ENCODE results near the gene SUN1. TPM values are rescaled to one million over a fixed set of nuclear protein-coding genes. Genes with fewer than 3 reads are reported as not detected.

SUN1 gene
- total RNA-seq, 1 donor from 2014 or later = 150 TPM

- H3K4me1 Mint-ChIP-seq (ENCODE audit: unreplicated experiment) = peaks cover 21% of the 10 kb centered on the region
- no peaks in the 10 kb centered on the region for H3K9me3 Mint-ChIP-seq (ENCODE audit: unreplicated experiment)
- no peak for TF ChIP-seq CTCF (IDR thresholded peaks at IDR 0.05; ENCODE audit: unreplicated experiment)
- peak overlapping the region; percentile 61 for H3K27ac Mint-ChIP-seq (ENCODE audit: unreplicated experiment)
- peak overlapping the region; percentile 94 for H3K4me3 Mint-ChIP-seq (ENCODE audit: unreplicated experiment)
- peaks cover 20% of the 10 kb centered on the region for H3K36me3 Mint-ChIP-seq (ENCODE audit: low read depth, unreplicated experiment)
- peaks cover 1% of the 10 kb centered on the region for H3K27me3 Mint-ChIP-seq (ENCODE audit: unreplicated experiment)
- DNase-seq (ENCODE audit: low spot score) = peak; percentile 33
These were observed 45.3 kb downstream of the SUN1 start for GRCh38 chr7:877312-878232.

- no peak for DNase-seq (ENCODE audit: low spot score)
- H3K4me1 Mint-ChIP-seq (ENCODE audit: unreplicated experiment) = peaks cover 13% of the 10 kb centered on the region
- H3K36me3 Mint-ChIP-seq (ENCODE audit: low read depth, unreplicated experiment) = peaks cover 7% of the 10 kb centered on the region
- no peaks in the 10 kb centered on the region for H3K9me3 Mint-ChIP-seq (ENCODE audit: unreplicated experiment)
- no peak for TF ChIP-seq CTCF (IDR thresholded peaks at IDR 0.05; ENCODE audit: unreplicated experiment)
- no peak overlapping the region for H3K27ac Mint-ChIP-seq (ENCODE audit: unreplicated experiment)
- peaks cover 1% of the 10 kb centered on the region for H3K27me3 Mint-ChIP-seq (ENCODE audit: unreplicated experiment)
- H3K4me3 Mint-ChIP-seq (ENCODE audit: unreplicated experiment) = peak overlapping the region; percentile 42
These were observed 46.8 kb downstream of the SUN1 start for GRCh38 chr7:879093-879492.

GRCh38 chr7:879706-880105 lies 47.4 kb downstream of the SUN1 start:
- Mint-ChIP-seq H3K36me3 (ENCODE audit: low read depth, unreplicated experiment) (peaks cover 7% of the 10 kb centered on the region), H3K4me3 (ENCODE audit: unreplicated experiment) (no peak overlapping the region), H3K9me3 (ENCODE audit: unreplicated experiment) (no peaks in the 10 kb centered on the region), H3K27ac (ENCODE audit: unreplicated experiment) (no peak overlapping the region), H3K27me3 (ENCODE audit: unreplicated experiment) (peaks cover 1% of the 10 kb centered on the region), H3K4me1 (ENCODE audit: unreplicated experiment) (peaks cover 13% of the 10 kb centered on the region)
- DNase-seq (ENCODE audit: low spot score) = no peak
- TF ChIP-seq CTCF (IDR thresholded peaks at IDR 0.05; ENCODE audit: unreplicated experiment) = no peak

- TF ChIP-seq CTCF (IDR thresholded peaks at IDR 0.05; ENCODE audit: unreplicated experiment) = no peak
- peaks cover 7% of the 10 kb centered on the region for H3K36me3 Mint-ChIP-seq (ENCODE audit: low read depth, unreplicated experiment)
- H3K9me3 Mint-ChIP-seq (ENCODE audit: unreplicated experiment) = no peaks in the 10 kb centered on the region
- H3K4me1 Mint-ChIP-seq (ENCODE audit: unreplicated experiment) = peaks cover 10% of the 10 kb centered on the region
- no peak overlapping the region for H3K4me3 Mint-ChIP-seq (ENCODE audit: unreplicated experiment)
- no peak overlapping the region for H3K27ac Mint-ChIP-seq (ENCODE audit: unreplicated experiment)
- H3K27me3 Mint-ChIP-seq (ENCODE audit: unreplicated experiment) = peaks cover 1% of the 10 kb centered on the region
- no peak for DNase-seq (ENCODE audit: low spot score)
These were observed 48.2 kb downstream of the SUN1 start for GRCh38 chr7:880450-880849.

All from endothelial cell (in vitro differentiated cells).